ENCODE measurements around the gene RPIA. TPM values are rescaled to one million over a fixed set of nuclear protein-coding genes. Genes with fewer than 3 reads are reported as not detected.

The RPIA gene
- total RNA-seq, 4 donors from 2014 or later: 6.3 to 12.2 (median 8.0) TPM

DNA sequence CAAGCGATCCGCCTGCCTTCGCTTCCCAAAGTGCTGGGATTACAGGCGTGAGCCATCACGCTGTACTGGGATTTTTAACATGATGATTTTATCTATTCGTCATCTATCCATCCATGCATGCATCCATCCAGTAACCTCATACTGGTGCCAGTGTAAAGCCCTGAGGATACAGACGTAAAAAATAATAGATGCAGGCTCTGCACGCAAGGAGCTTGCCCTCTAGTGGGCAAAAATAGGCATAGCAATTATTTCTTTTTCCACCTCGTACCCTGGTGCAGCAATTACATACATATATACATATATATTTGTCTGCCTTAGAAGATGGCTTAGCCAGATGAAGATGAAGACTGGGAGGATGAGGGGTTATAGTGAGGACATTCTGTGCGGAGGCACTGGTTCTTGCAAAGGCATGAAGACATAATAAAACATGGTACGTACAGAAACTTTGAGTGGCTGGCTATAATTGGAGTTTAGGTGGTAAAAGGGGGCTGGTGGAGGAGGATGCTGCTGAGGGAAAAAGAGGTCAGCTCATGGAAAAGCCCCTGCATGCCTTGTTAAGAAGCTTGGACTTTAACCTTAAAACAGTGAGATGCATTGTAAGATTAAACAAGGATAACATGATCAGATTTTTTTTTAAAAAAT lies 19.6 kb upstream of the RPIA start:
- no peaks in the 10 kb centered on the region for H3K27me3 ChIP-seq
- WGBS, 2 donors: 37 to 41% methylated on average over 11 of the region's 11 CpGs
- H3K4me3 ChIP-seq: no peak overlapping the region
- H3K9me3 ChIP-seq: no peaks in the 10 kb centered on the region
- H3K36me3 ChIP-seq: no peaks in the 10 kb centered on the region
- no peak overlapping the region for H3K27ac ChIP-seq
- H3K4me1 ChIP-seq: peaks cover 0 to 5% (median 0%) of the 10 kb centered on the region in 4 donors
- TF ChIP-seq EP300 (IDR thresholded peaks at IDR 0.05) (no peak), POLR2A (IDR thresholded peaks at IDR 0.05) (no peak)
- TF ChIP-seq, protein P1, sequence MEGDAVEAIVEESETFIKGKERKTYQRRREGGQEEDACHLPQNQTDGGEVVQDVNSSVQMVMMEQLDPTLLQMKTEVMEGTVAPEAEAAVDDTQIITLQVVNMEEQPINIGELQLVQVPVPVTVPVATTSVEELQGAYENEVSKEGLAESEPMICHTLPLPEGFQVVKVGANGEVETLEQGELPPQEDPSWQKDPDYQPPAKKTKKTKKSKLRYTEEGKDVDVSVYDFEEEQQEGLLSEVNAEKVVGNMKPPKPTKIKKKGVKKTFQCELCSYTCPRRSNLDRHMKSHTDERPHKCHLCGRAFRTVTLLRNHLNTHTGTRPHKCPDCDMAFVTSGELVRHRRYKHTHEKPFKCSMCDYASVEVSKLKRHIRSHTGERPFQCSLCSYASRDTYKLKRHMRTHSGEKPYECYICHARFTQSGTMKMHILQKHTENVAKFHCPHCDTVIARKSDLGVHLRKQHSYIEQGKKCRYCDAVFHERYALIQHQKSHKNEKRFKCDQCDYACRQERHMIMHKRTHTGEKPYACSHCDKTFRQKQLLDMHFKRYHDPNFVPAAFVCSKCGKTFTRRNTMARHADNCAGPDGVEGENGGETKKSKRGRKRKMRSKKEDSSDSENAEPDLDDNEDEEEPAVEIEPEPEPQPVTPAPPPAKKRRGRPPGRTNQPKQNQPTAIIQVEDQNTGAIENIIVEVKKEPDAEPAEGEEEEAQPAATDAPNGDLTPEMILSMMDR (IDR thresholded peaks at IDR 0.05): peak; percentile 74 to 89 (median 79)
- DNase-seq (ENCODE audit: low spot score in 2 of 2): peak in 1 of 2 donors; percentile 18

DNA sequence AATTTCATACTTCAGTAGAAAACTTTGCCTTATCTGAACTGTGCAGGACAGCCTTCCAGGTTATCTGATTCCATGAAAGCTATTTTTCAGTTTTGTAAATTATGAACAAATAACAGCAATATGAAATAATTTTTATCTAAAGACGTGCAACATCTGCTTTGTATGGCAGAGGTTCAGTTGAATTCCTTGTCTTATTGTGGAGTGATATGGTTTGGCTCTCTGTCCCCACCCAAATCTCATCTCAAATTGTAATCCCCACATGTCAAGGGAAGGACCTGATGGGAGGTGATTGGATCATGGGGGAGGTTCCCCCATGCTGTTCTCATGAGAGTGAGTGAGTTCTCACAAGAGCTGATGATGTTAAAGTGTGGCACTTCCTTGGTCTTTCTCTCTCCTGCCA lies 18.1 kb upstream of the RPIA start:
- Histone ChIP-seq H3K36me3 (no peaks in the 10 kb centered on the region), H3K9me3 (no peaks in the 10 kb centered on the region), H3K27me3 (no peaks in the 10 kb centered on the region), H3K4me1 (peaks cover 0 to 5% (median 0%) of the 10 kb centered on the region in 4 donors), H3K27ac (no peak overlapping the region), H3K4me3 (no peak overlapping the region)
- DNase-seq (ENCODE audit: low spot score in 2 of 2): no peak
- 61 to 72% methylated on average over 1 of the region's 1 CpG for WGBS, 2 donors
- TF ChIP-seq POLR2A (IDR thresholded peaks at IDR 0.05) (no peak), EP300 (IDR thresholded peaks at IDR 0.05) (no peak)
- TF ChIP-seq, protein P1 (IDR thresholded peaks at IDR 0.05): no peak

DNA sequence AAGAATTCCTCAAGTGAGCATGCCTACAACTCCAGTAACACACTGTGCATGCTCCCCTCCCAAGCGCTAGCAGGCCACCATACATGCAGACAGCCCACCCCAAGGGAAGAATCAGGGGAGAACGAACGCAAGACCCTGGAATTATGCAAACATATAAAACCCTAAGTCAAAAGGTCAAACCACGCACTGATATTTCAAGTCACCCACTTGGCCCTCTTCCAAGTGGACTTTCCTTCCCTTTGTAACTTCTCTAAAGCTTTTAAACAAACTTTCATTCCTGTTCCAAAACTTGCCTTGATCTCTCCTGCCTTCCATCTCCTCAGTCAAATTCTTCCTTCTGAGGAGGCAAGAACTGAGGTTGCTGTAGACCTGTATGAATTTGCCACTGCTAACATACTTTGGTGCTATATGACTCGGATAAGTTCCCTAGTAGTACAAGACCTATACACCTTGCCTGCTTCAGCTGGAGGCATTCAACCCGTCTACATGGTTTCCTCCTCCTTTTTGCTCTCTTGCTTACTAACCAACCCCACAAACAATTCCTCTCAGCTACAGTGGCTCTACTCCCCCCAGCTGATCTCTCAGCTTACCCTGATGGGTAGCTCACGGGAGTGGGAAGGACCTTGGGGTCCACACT lies 11.1 kb upstream of the RPIA start:
- no peaks in the 10 kb centered on the region for H3K4me1 ChIP-seq
- H3K4me3 ChIP-seq: no peak overlapping the region
- peaks cover 0 to 3% (median 0%) of the 10 kb centered on the region in 4 donors for H3K9me3 ChIP-seq
- DNase-seq (ENCODE audit: low spot score in 2 of 2): peak in 1 of 2 donors; percentile 19
- no peak overlapping the region for H3K27ac ChIP-seq
- no peaks in the 10 kb centered on the region for H3K27me3 ChIP-seq
- TF ChIP-seq EP300 (IDR thresholded peaks at IDR 0.05) (no peak), POLR2A (IDR thresholded peaks at IDR 0.05) (no peak)
- TF ChIP-seq, protein P1 (IDR thresholded peaks at IDR 0.05): no peak
- 60 to 63% methylated on average over 7 of the region's 7 CpGs for WGBS, 2 donors
- H3K36me3 ChIP-seq: no peaks in the 10 kb centered on the region

DNA sequence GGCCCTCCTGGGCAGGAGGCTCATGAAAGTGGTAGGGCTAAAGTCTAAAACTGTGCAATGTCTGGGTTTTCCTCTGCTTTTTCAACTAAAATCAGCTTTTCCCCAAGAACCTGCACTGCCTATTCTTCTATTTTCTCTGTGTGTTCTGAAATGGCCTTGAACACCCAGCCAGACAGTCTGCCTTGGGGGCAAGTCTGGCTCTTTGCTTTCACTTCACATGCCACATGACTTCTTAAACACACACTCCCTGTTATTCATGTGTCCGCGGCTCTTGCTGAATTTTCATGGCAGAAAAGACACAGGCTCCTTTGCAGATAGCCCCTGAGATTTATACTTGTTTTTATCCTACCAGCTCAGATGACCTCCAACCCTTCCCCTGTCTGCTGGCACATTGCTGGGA lies 10.6 kb upstream of the RPIA start:
- Histone ChIP-seq H3K4me3 (no peak overlapping the region), H3K36me3 (no peaks in the 10 kb centered on the region), H3K9me3 (peaks cover 0 to 3% (median 0%) of the 10 kb centered on the region in 4 donors), H3K27me3 (no peaks in the 10 kb centered on the region), H3K27ac (no peak overlapping the region), H3K4me1 (no peaks in the 10 kb centered on the region)
- TF ChIP-seq, protein P1 (IDR thresholded peaks at IDR 0.05): no peak
- no peak for TF ChIP-seq EP300 (IDR thresholded peaks at IDR 0.05)
- TF ChIP-seq POLR2A (IDR thresholded peaks at IDR 0.05): no peak
- no peak for DNase-seq (ENCODE audit: low spot score in 2 of 2)
- 55 to 64% methylated on average over 2 of the region's 2 CpGs for WGBS, 2 donors
